Neural cell (in vitro differentiated cells): ENCODE measurements around the gene ACVRL1. TPM values are rescaled to one million over a fixed set of nuclear protein-coding genes. Genes with fewer than 3 reads are reported as not detected.

Experiments
- H2AFZ ChIP-seq: fragments of 200-600, 300-800 bp; sonication (generic), shearing (Covaris generic); 2 replicates; pipeline ENCODE4 v1.6.0; 2014; ENCODE audit warnings: low read depth, mild to moderate bottlenecking, antibody characterized with exemption, low read length, moderate library complexity
- H3F3A ChIP-seq: fragments of 200-600 bp; shearing (Covaris generic); 2 replicates; pipeline ENCODE4 v1.6.1; 2016; ENCODE audit warnings: mild to moderate bottlenecking, moderate library complexity, mixed read lengths, antibody characterized with exemption, low read length; ENCODE audit not compliant: insufficient read depth, poor library complexity, severe bottlenecking
- H3K27ac ChIP-seq: fragments of 200-600, 300-800 bp; sonication (generic), shearing (Covaris generic); 2 replicates; pipeline ENCODE4 v1.5.1; 2014; ENCODE audit warnings: mild to moderate bottlenecking, low read length, moderate library complexity
- H3K27me3 ChIP-seq: fragments of 300-800, 200-600 bp; sonication (generic), shearing (Covaris generic); 2 replicates; pipeline ENCODE4 v1.6.0; 2014; ENCODE audit warnings: mild to moderate bottlenecking, low read depth, low read length, moderate library complexity; ENCODE audit not compliant: insufficient read depth
- H3K36me3 ChIP-seq: fragments of 300-800, 200-600 bp; sonication (generic), shearing (Covaris generic); 2 replicates; pipeline ENCODE4 v1.5.1; 2014; ENCODE audit warnings: mild to moderate bottlenecking, antibody characterized with exemption, low read length, moderate library complexity; ENCODE audit not compliant: insufficient read depth
- H3K4me2 ChIP-seq: fragments of 300-800, 200-600 bp; sonication (generic), shearing (Covaris generic); 2 replicates; pipeline ENCODE4 v1.6.0; 2014; ENCODE audit warnings: mild to moderate bottlenecking, low read length
- H3K4me3 ChIP-seq: fragments of 300-800, 200-600 bp; sonication (generic), shearing (Covaris generic); 2 replicates; pipeline ENCODE4 v1.5.1; 2014; ENCODE audit warnings: mild to moderate bottlenecking, low read length, moderate library complexity
- H3K79me2 ChIP-seq: fragments of 200-600 bp; shearing (Covaris generic); replicated peaks from 2 replicates; pipeline ENCODE4 v1.6.0; 2014; ENCODE audit warnings: mild to moderate bottlenecking, low read length, moderate library complexity; ENCODE audit not compliant: insufficient read depth
- H3K9ac ChIP-seq: fragments of 300-800, 200-600 bp; sonication (generic), shearing (Covaris generic); 2 replicates; pipeline ENCODE4 v1.6.1; 2016; ENCODE audit warnings: mild to moderate bottlenecking, low read length, mixed read lengths
- H3K9me2 ChIP-seq: fragments of 200-600 bp; shearing (Covaris generic); 2 replicates; pipeline ENCODE4 v1.6.1; 2016; ENCODE audit warnings: mild to moderate bottlenecking, low read length, mixed read lengths; ENCODE audit not compliant: insufficient read depth
- H3K9me3 ChIP-seq: fragments of 200-600, 300-800 bp; sonication (generic), shearing (Covaris generic); 2 replicates; pipeline ENCODE4 v1.6.1; 2016; ENCODE audit warnings: mild to moderate bottlenecking, mixed run types, low read length, moderate library complexity, mixed read lengths
- H4K20me1 ChIP-seq: fragments of 200-600 bp; shearing (Covaris generic); 2 replicates; pipeline ENCODE4 v1.6.1; 2016; ENCODE audit warnings: mild to moderate bottlenecking, mixed run types; ENCODE audit not compliant: insufficient read depth
- EP300 ChIP-seq: fragments of 450-650 bp; conservative IDR thresholded peaks from 2 replicates; pipeline ENCODE4 v1.6.1; 2014; ENCODE audit warnings: antibody characterized with exemption, mild to moderate bottlenecking, moderate library complexity; ENCODE audit not compliant: poor library complexity, severe bottlenecking
- EZH2 ChIP-seq: fragments of 200-600, 300-800 bp; shearing (Covaris generic), sonication (generic); IDR thresholded peaks from 2 replicates; pipeline ENCODE4 v1.6.1; 2014; ENCODE audit warnings: antibody characterized with exemption, low read length, borderline replicate concordance, mild to moderate bottlenecking; ENCODE audit not compliant: insufficient read depth, poor library complexity, severe bottlenecking
- MXI1 ChIP-seq: fragments of 450-650 bp; conservative IDR thresholded peaks from 2 replicates; pipeline ENCODE4 v1.6.1; 2014; ENCODE audit warnings: antibody characterized with exemption, mild to moderate bottlenecking; ENCODE audit not compliant: poor library complexity, severe bottlenecking
- POLR2AphosphoS5 ChIP-seq: IDR thresholded peaks from 2 replicates; pipeline ENCODE4 v1.6.1; 2012
- RAD21 ChIP-seq: fragments of 450-650 bp; conservative IDR thresholded peaks from 2 replicates; pipeline ENCODE4 v1.6.1; 2014; ENCODE audit warnings: antibody characterized with exemption, mild to moderate bottlenecking, moderate library complexity
- SMC3 ChIP-seq: fragments of 450-650 bp; conservative IDR thresholded peaks from 2 replicates; pipeline ENCODE4 v1.6.1; 2014; ENCODE audit warnings: antibody characterized with exemption, mild to moderate bottlenecking, moderate library complexity; ENCODE audit not compliant: poor library complexity
- TAF1 ChIP-seq: IDR thresholded peaks from 2 replicates; pipeline ENCODE4 v1.6.1; 2012; ENCODE audit warnings: low read depth
- polyA plus RNA-seq: library from polyadenylated mRNA; depleted of rRNA; stranded (reverse); fragments of >200 nt; gene quantifications from 2 replicates; pipeline ENCODE4 v1.2.3, GENCODE V29; 2014
- TF ChIP-seq, protein P1 (sequence below): IDR thresholded peaks from 2 replicates; pipeline ENCODE4 v1.6.1; 2012; ENCODE audit warnings: borderline replicate concordance
- TF ChIP-seq, protein P2 (sequence below): fragments of 450-650 bp; IDR thresholded peaks from 2 replicates; pipeline ENCODE4 v1.5.1; 2014; ENCODE audit warnings: antibody characterized with exemption, mild to moderate bottlenecking, moderate library complexity; ENCODE audit not compliant: poor library complexity, severe bottlenecking

The ACVRL1 gene
- polyA plus RNA-seq, 1 donor from 2014 or later = not detected

GRCh38 chr12:51910691-51911090 is 3.4 kb downstream of the ACVRL1 start:
- H3K4me3 ChIP-seq = no peak overlapping the region
- H3K36me3 ChIP-seq = no peaks in the 10 kb centered on the region
- H3K27me3 ChIP-seq = peaks cover 5% of the 10 kb centered on the region
- H3K9me3 ChIP-seq = no peaks in the 10 kb centered on the region
- no peak overlapping the region for H2AFZ ChIP-seq
- no peaks in the 10 kb centered on the region for H4K20me1 ChIP-seq
- TF ChIP-seq SMC3 = no peak
- TF ChIP-seq, protein P1, sequence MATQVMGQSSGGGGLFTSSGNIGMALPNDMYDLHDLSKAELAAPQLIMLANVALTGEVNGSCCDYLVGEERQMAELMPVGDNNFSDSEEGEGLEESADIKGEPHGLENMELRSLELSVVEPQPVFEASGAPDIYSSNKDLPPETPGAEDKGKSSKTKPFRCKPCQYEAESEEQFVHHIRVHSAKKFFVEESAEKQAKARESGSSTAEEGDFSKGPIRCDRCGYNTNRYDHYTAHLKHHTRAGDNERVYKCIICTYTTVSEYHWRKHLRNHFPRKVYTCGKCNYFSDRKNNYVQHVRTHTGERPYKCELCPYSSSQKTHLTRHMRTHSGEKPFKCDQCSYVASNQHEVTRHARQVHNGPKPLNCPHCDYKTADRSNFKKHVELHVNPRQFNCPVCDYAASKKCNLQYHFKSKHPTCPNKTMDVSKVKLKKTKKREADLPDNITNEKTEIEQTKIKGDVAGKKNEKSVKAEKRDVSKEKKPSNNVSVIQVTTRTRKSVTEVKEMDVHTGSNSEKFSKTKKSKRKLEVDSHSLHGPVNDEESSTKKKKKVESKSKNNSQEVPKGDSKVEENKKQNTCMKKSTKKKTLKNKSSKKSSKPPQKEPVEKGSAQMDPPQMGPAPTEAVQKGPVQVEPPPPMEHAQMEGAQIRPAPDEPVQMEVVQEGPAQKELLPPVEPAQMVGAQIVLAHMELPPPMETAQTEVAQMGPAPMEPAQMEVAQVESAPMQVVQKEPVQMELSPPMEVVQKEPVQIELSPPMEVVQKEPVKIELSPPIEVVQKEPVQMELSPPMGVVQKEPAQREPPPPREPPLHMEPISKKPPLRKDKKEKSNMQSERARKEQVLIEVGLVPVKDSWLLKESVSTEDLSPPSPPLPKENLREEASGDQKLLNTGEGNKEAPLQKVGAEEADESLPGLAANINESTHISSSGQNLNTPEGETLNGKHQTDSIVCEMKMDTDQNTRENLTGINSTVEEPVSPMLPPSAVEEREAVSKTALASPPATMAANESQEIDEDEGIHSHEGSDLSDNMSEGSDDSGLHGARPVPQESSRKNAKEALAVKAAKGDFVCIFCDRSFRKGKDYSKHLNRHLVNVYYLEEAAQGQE = no peak
- no peak overlapping the region for H3K9ac ChIP-seq
- no peaks in the 10 kb centered on the region for H3F3A ChIP-seq
- no peak overlapping the region for H3K27ac ChIP-seq
- no peak overlapping the region for H3K4me2 ChIP-seq
- no peaks in the 10 kb centered on the region for H3K9me2 ChIP-seq
- H3K79me2 ChIP-seq = no peaks in the 10 kb centered on the region

GRCh38 chr12:51911307-51911706 is 4.0 kb downstream of the ACVRL1 start:
- no peaks in the 10 kb centered on the region for H3K79me2 ChIP-seq

More at GRCh38 chr12:51911307-51911706, 4.0 kb downstream of the ACVRL1 start:
- Histone ChIP-seq H2AFZ (no peak overlapping the region), H3K4me3 (no peak overlapping the region), H3K27ac (no peak overlapping the region), H3K36me3 (no peaks in the 10 kb centered on the region), H3K9ac (no peak overlapping the region), H3K9me2 (no peaks in the 10 kb centered on the region), H3K27me3 (peaks cover 5% of the 10 kb centered on the region), H3K9me3 (no peaks in the 10 kb centered on the region), H3F3A (no peaks in the 10 kb centered on the region), H3K4me2 (no peak overlapping the region), H4K20me1 (no peaks in the 10 kb centered on the region)
- no peak for TF ChIP-seq EP300
- TF ChIP-seq EZH2 = no peak
- no peak for TF ChIP-seq MXI1
- no peak for TF ChIP-seq TAF1
- TF ChIP-seq, protein P1 = no peak
- TF ChIP-seq, protein P2, sequence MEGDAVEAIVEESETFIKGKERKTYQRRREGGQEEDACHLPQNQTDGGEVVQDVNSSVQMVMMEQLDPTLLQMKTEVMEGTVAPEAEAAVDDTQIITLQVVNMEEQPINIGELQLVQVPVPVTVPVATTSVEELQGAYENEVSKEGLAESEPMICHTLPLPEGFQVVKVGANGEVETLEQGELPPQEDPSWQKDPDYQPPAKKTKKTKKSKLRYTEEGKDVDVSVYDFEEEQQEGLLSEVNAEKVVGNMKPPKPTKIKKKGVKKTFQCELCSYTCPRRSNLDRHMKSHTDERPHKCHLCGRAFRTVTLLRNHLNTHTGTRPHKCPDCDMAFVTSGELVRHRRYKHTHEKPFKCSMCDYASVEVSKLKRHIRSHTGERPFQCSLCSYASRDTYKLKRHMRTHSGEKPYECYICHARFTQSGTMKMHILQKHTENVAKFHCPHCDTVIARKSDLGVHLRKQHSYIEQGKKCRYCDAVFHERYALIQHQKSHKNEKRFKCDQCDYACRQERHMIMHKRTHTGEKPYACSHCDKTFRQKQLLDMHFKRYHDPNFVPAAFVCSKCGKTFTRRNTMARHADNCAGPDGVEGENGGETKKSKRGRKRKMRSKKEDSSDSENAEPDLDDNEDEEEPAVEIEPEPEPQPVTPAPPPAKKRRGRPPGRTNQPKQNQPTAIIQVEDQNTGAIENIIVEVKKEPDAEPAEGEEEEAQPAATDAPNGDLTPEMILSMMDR = no peak
- TF ChIP-seq POLR2AphosphoS5 = no peak
- TF ChIP-seq RAD21 = no peak
- no peak for TF ChIP-seq SMC3
